Fibroblast of lung (primary cell): ENCODE results near the gene AFG3L2. TPM values are rescaled to one million over a fixed set of nuclear protein-coding genes. Genes with fewer than 3 reads are reported as not detected.

Experiments used
- DNase-seq, 2 donors: peaks; one replicate each; pipeline versions ENCODE4 v3.0.0 to v3.0.0-alpha.2; 2010; ENCODE audit warnings: low read depth in 2 of 2
- H2AFZ ChIP-seq: 2 replicates; pipeline ENCODE4 v1.5.1; 2012; ENCODE audit warnings: low read length, control low read depth, inconsistent platforms
- H3K27ac ChIP-seq: 2 replicates; pipeline ENCODE4 v1.5.1; 2011; ENCODE audit warnings: low read length, control low read depth; ENCODE audit not compliant: insufficient read depth
- H3K27me3 ChIP-seq: 2 replicates; pipeline ENCODE4 v1.5.1; 2011; ENCODE audit warnings: mild to moderate bottlenecking, low read length; ENCODE audit not compliant: control insufficient read depth, insufficient read depth
- H3K36me3 ChIP-seq: 2 replicates; pipeline ENCODE4 v1.5.1; 2011; ENCODE audit warnings: low read length; ENCODE audit not compliant: control insufficient read depth, insufficient read depth
- H3K4me1 ChIP-seq: 2 replicates; pipeline ENCODE4 v1.5.1; 2011; ENCODE audit warnings: low read length; ENCODE audit not compliant: control insufficient read depth, insufficient read depth; ENCODE audit errors: extremely low read depth
- H3K4me2 ChIP-seq: 2 replicates; pipeline ENCODE4 v1.5.1; 2011; ENCODE audit warnings: low read length, control low read depth; ENCODE audit not compliant: insufficient read depth; ENCODE audit errors: extremely low read depth
- H3K4me3 ChIP-seq, 4 experiments: fragments of 200-600 bp in 1 of 4; sonication (generic) in 1 of 4; replicated peaks in 1 of 4; 2 replicates each; pipeline ENCODE4 v1.5.1; 2011 to 2016; ENCODE audit warnings: low read length in 4 of 4, low read depth in 3 of 4, mild to moderate bottlenecking in 3 of 4, control low read depth in 2 of 4, inconsistent platforms in 1 of 4, mixed read lengths in 1 of 4; ENCODE audit not compliant: insufficient read depth in 1 of 4; ENCODE audit errors: control extremely low read depth in 1 of 4
- H3K79me2 ChIP-seq: 2 replicates; pipeline ENCODE4 v1.5.1; 2012; ENCODE audit warnings: mild to moderate bottlenecking, low read length, inconsistent platforms; ENCODE audit not compliant: control insufficient read depth, insufficient read depth
- H3K9ac ChIP-seq: 2 replicates; pipeline ENCODE4 v1.5.1; 2011; ENCODE audit warnings: mild to moderate bottlenecking, low read length, control low read depth; ENCODE audit not compliant: insufficient read depth
- H3K9me3 ChIP-seq: 2 replicates; pipeline ENCODE4 v1.5.1; 2012; ENCODE audit warnings: low read depth, low read length; ENCODE audit not compliant: control insufficient read depth, insufficient read depth
- H4K20me1 ChIP-seq: 2 replicates; pipeline ENCODE4 v1.5.1; 2011; ENCODE audit warnings: low read length; ENCODE audit not compliant: control insufficient read depth, insufficient read depth; ENCODE audit errors: extremely low read depth
- CTCF ChIP-seq, 2 donors: IDR thresholded peaks in 1 of 2; conservative IDR thresholded peaks in 1 of 2; 1 replicate in 1 of 2; 2 replicates in 1 of 2; pipeline ENCODE4 v1.5.1; 2011 to 2012; ENCODE audit warnings: low read length in 2 of 2, control low read depth in 1 of 2, inconsistent platforms in 1 of 2, low read depth in 1 of 2, mild to moderate bottlenecking in 1 of 2
- EZH2 ChIP-seq: IDR thresholded peaks from 2 replicates; pipeline ENCODE4 v1.5.1; 2012; ENCODE audit warnings: low read length, control low read depth, mild to moderate bottlenecking; ENCODE audit errors: missing control alignments
- polyA plus RNA-seq, 2 donors: library from polyadenylated mRNA; depleted of rRNA in 1 of 2; stranded (reverse) in 1 of 2; unstranded in 1 of 2; fragments of >200 nt; gene quantifications; 2 replicates each; pipeline ENCODE4 v1.2.1, GENCODE V29; 2011 to 2012; ENCODE audit warnings: missing spikeins in 1 of 2
- total RNA-seq: library from RNA; depleted of rRNA; stranded (reverse); fragments of >200 nt; gene quantifications from 2 replicates; pipeline ENCODE4 v1.2.1, GENCODE V29; 2014

AFG3L2 gene
- total and polyA plus RNA-seq, 2 donors (not counting 1 experiment from before 2014, with no cell fraction given): 38.3 to 41.0 TPM

GRCh38 chr18:12336887-12337286, 40.1 kb downstream of the AFG3L2 start:
- H3K9me3 ChIP-seq: no peaks in the 10 kb centered on the region
- no peak for TF ChIP-seq CTCF (conservative IDR thresholded peaks at IDR 0.05 in 1 of 2, IDR thresholded peaks at IDR 0.05 in 1 of 2; ENCODE audit: low read depth in 1 of 2, low read length in 2 of 2)
- TF ChIP-seq EZH2: no peak
- no peaks in the 10 kb centered on the region for H3K79me2 ChIP-seq
- no peak overlapping the region for H2AFZ ChIP-seq
- H3K4me2 ChIP-seq: peak overlapping the region; percentile 7
- no peak overlapping the region for H3K27ac ChIP-seq
- H3K27me3 ChIP-seq: no peaks in the 10 kb centered on the region
- H4K20me1 ChIP-seq: no peaks in the 10 kb centered on the region
- peak; percentile 46 to 93 for DNase-seq
- H3K9ac ChIP-seq: no peak overlapping the region
- H3K36me3 ChIP-seq: peaks cover 10% of the 10 kb centered on the region
- H3K4me1 ChIP-seq: peaks cover 5% of the 10 kb centered on the region
- no peak overlapping the region for H3K4me3 ChIP-seq

GRCh38 chr18:12336171-12336613, 40.8 kb downstream of the AFG3L2 start:
- H3K79me2 ChIP-seq: no peaks in the 10 kb centered on the region
- no peak overlapping the region for H3K27ac ChIP-seq
- H3K36me3 ChIP-seq: peaks cover 10% of the 10 kb centered on the region
- H3K4me3 ChIP-seq: no peak overlapping the region
- no peak overlapping the region for H3K9ac ChIP-seq
- no peaks in the 10 kb centered on the region for H4K20me1 ChIP-seq
- no peak for DNase-seq
- TF ChIP-seq EZH2 (no peak), CTCF (conservative IDR thresholded peaks at IDR 0.05 in 1 of 2, IDR thresholded peaks at IDR 0.05 in 1 of 2; ENCODE audit: low read depth in 1 of 2, low read length in 2 of 2) (no peak)
- H3K9me3 ChIP-seq: no peaks in the 10 kb centered on the region
- H3K4me1 ChIP-seq: peaks cover 5% of the 10 kb centered on the region
- no peak overlapping the region for H3K4me2 ChIP-seq
- H2AFZ ChIP-seq: no peak overlapping the region
- H3K27me3 ChIP-seq: no peaks in the 10 kb centered on the region

DNA sequence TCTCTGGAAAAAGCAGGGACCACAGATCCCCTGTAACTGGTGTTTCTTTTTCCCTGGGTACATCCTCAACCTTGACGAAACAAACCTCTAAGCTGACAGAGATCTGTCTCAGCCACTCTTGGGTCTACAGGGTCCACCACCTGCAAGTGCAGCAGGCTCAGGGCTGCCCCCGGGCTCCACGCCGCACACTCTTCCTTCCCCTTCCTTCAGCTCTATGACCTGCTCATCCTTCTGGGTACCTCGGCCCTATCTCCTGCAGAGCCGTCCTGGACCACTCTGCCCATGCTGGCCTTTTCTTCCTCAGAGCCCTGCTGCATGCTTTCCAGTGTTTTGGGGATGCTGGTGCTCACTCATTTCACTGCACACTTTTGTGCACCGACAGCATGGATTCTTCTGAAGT, 41.5 kb downstream of the AFG3L2 start:
- Histone ChIP-seq H3K9me3 (no peaks in the 10 kb centered on the region), H4K20me1 (no peaks in the 10 kb centered on the region), H3K27me3 (no peaks in the 10 kb centered on the region), H3K4me3 (no peak overlapping the region), H2AFZ (no peak overlapping the region), H3K79me2 (no peaks in the 10 kb centered on the region), H3K27ac (no peak overlapping the region), H3K9ac (no peak overlapping the region), H3K36me3 (peaks cover 11% of the 10 kb centered on the region), H3K4me1 (peaks cover 5% of the 10 kb centered on the region), H3K4me2 (no peak overlapping the region)
- TF ChIP-seq CTCF (conservative IDR thresholded peaks at IDR 0.05 in 1 of 2, IDR thresholded peaks at IDR 0.05 in 1 of 2; ENCODE audit: low read depth in 1 of 2, low read length in 2 of 2): no peak
- TF ChIP-seq EZH2: no peak
- no peak for DNase-seq
